ENCODE data around the gene CARD9. TPM values are rescaled to one million over a fixed set of nuclear protein-coding genes. Genes with fewer than 3 reads are reported as not detected.

CARD9 gene
- polyA plus RNA-seq, 1 of the 3 experiments (the other 2 are of a cell fraction), result 1.1 TPM

GRCh38 chr9:136329636-136330405, 43.6 kb downstream of the CARD9 start:
- peak overlapping the region; percentile 85; the same call in 1 of the 2 replicates for H3K9ac ChIP-seq
- H3K9me2 ChIP-seq, result no peaks in the 10 kb centered on the region
- ChIA-PET POLR2A (interaction anchor here (2.1 kb wide), 1 partner anchor 33 kb away, joined by 11 read pairs; the partner anchor contains the start of gene DNLZ), CTCF (interaction anchor here (0.7 to 8.1 kb wide), 5 partner anchors 8 to 43 kb away, joined by 3 to 60 read pairs (median 10); partner anchors contain the start of gene DNLZ)
- peaks cover 45% of the 10 kb centered on the region for H4K20me1 ChIP-seq (ENCODE audit: insufficient read depth)
- no peak for TF ChIP-seq RFX5 (IDR thresholded peaks at IDR 0.05; ENCODE audit: low read length)
- no peak for TF ChIP-seq TCF12 (IDR thresholded peaks at IDR 0.05)
- no peak for TF ChIP-seq MEF2A (IDR thresholded peaks at IDR 0.05; ENCODE audit: borderline replicate concordance, low read depth)
- no peak for TF ChIP-seq GABPA (IDR thresholded peaks at IDR 0.05; ENCODE audit: low read depth)
- TF ChIP-seq PBX3 (IDR thresholded peaks at IDR 0.05), result no peak
- no peak for TF ChIP-seq JUND (IDR thresholded peaks at IDR 0.05)
- TF ChIP-seq NFIC (IDR thresholded peaks at IDR 0.05; ENCODE audit: borderline replicate concordance), result no peak
- no peak for TF ChIP-seq IRF3 (IDR thresholded peaks at IDR 0.05; ENCODE audit: low read depth, low read length)
- H3K4me2 ChIP-seq, result peak overlapping the region; percentile 100; the same call in 1 of the 2 replicates
- peaks cover 52% of the 10 kb centered on the region for H3K79me2 ChIP-seq (ENCODE audit: insufficient read depth)
- H3F3A ChIP-seq (replicated peaks; ENCODE audit: insufficient read depth), result peaks cover 3% of the 10 kb centered on the region
- 0 out of 4 replicates have a peak overlapping the region, but pooled peaks of 1 of the 2 experiments have one; percentile 84 for H3K4me3 ChIP-seq (ENCODE audit: low read depth in 2 of 2, low read length in 1 of 2)
- no peaks in the 10 kb centered on the region for H3K27me3 ChIP-seq (ENCODE audit: insufficient read depth)
- H3K9me3 ChIP-seq, result no peaks in the 10 kb centered on the region
- no peak for DNase-seq
- no peak overlapping the region; a peak in 1 of 4 replicates for H3K27ac ChIP-seq (ENCODE audit: low read depth in 2 of 2, low read length in 1 of 2)
- no peak overlapping the region for H2AFZ ChIP-seq (ENCODE audit: low read depth)
- peaks cover 0 to 5% of the 10 kb centered on the region in 2 experiments for H3K36me3 ChIP-seq (replicated peaks in 1 of 2; ENCODE audit: control insufficient read depth in 1 of 2, insufficient read depth in 2 of 2, low read length in 1 of 2)
- 94% methylated on average over 15 of the region's 23 CpGs for WGBS (ENCODE audit: low lambda C conversion rate)
- peaks cover 24 to 38% of the 10 kb centered on the region in 2 experiments for H3K4me1 ChIP-seq (ENCODE audit: control insufficient read depth in 1 of 2, insufficient read depth in 2 of 2, low read depth in 1 of 2, low read length in 1 of 2)

GRCh38 chr9:136329211-136329627, 44.2 kb downstream of the CARD9 start:
- H3K9ac ChIP-seq, result peak overlapping the region; percentile 85
- peaks cover 45% of the 10 kb centered on the region for H4K20me1 ChIP-seq (ENCODE audit: insufficient read depth)
- H3K4me1 ChIP-seq (ENCODE audit: control insufficient read depth in 1 of 2, insufficient read depth in 2 of 2, low read depth in 1 of 2, low read length in 1 of 2), result peaks cover 24 to 44% of the 10 kb centered on the region in 2 experiments
- H3F3A ChIP-seq (replicated peaks; ENCODE audit: insufficient read depth), result peaks cover 3% of the 10 kb centered on the region
- H2AFZ ChIP-seq (ENCODE audit: low read depth), result no peak overlapping the region
- POLR2A ChIA-PET, result interaction anchor here (2.1 kb wide), 1 partner anchor 34 kb away, joined by 11 read pairs; the partner anchor contains the start of gene DNLZ
- TF ChIP-seq FOXM1 (IDR thresholded peaks at IDR 0.05; ENCODE audit: low read depth), result no peak
- no peak for TF ChIP-seq YY1 (IDR thresholded peaks at IDR 0.05; ENCODE audit: low read depth)
- TF ChIP-seq FOSL2 (IDR thresholded peaks at IDR 0.05; ENCODE audit: borderline replicate concordance, low read depth), result no peak
- TF ChIP-seq SMC3 (IDR thresholded peaks at IDR 0.05; ENCODE audit: low read depth, low read length), result no peak
- TF ChIP-seq POLR2AphosphoS5 (IDR thresholded peaks at IDR 0.05; ENCODE audit: low read depth, low read length), result no peak
- TF ChIP-seq CTCF (IDR thresholded peaks at IDR 0.05), result no peak
- TF ChIP-seq MXI1 (IDR thresholded peaks at IDR 0.05; ENCODE audit: low read depth, low read length), result no peak
- no peak for TF ChIP-seq SIN3A (IDR thresholded peaks at IDR 0.05; ENCODE audit: borderline replicate concordance, low read depth, low read length)
- no peak for TF ChIP-seq RFX5 (IDR thresholded peaks at IDR 0.05; ENCODE audit: low read length)
- H3K27ac ChIP-seq (ENCODE audit: low read depth in 2 of 2, low read length in 1 of 2), result peak overlapping the region in 1 of 2 experiments; percentile 50; a peak in 2 of 4 replicates
- H3K4me3 ChIP-seq (ENCODE audit: low read depth in 2 of 2, low read length in 1 of 2), result peak overlapping the region; percentile 82 to 84
- peaks cover 52% of the 10 kb centered on the region for H3K79me2 ChIP-seq (ENCODE audit: insufficient read depth)
- 90% methylated on average over 17 of the region's 19 CpGs for WGBS (ENCODE audit: low lambda C conversion rate)
- CTCF ChIA-PET, result interaction anchor here (0.7 to 8.1 kb wide), 7 partner anchors 8 to 72 kb away, joined by 3 to 60 read pairs (median 4); partner anchors contain the start of gene DNLZ
- H3K9me3 ChIP-seq, result no peaks in the 10 kb centered on the region
- peak overlapping the region; percentile 100 for H3K4me2 ChIP-seq
- DNase-seq, result no peak
- H3K36me3 ChIP-seq (replicated peaks in 1 of 2; ENCODE audit: control insufficient read depth in 1 of 2, insufficient read depth in 2 of 2, low read length in 1 of 2), result peaks cover 0 to 5% of the 10 kb centered on the region in 2 experiments
- no peaks in the 10 kb centered on the region for H3K27me3 ChIP-seq (ENCODE audit: insufficient read depth)
- H3K9me2 ChIP-seq, result no peaks in the 10 kb centered on the region

All from SK-N-SH (cell line).